IPS DF 19.7 (cell line): ENCODE results near the gene HABP2.

Experiments used
- DNase-seq: peaks from one replicate; pipeline ENCODE4 v3.0.0-alpha.2; 2013; ENCODE audit warnings: low read depth, low spot score

The HABP2 gene

GRCh38 chr10:113631684-113632367, 79.0 kb downstream of the HABP2 start:
- DNase-seq: no peak
